DOHH2 (cell line): Measurements from ENCODE around the gene ATP6V0A4.

ENCODE experiments used
- H3F3A ChIP-seq: fragments of 200-600 bp; sonication (generic), shearing (Covaris generic); 2 replicates; pipeline ENCODE4 v1.6.0; 2016; ENCODE audit warnings: antibody characterized with exemption, mild to moderate bottlenecking; ENCODE audit not compliant: control insufficient read depth, insufficient read depth
- H3K27ac ChIP-seq: fragments of 200-600 bp; sonication (generic); 2 replicates; pipeline ENCODE4 v1.5.1; 2014; ENCODE audit warnings: low read depth, mild to moderate bottlenecking, low read length, moderate library complexity
- H3K27me3 ChIP-seq: fragments of 200-600 bp; sonication (generic); 2 replicates; pipeline ENCODE4 v1.6.1; 2014; ENCODE audit warnings: mild to moderate bottlenecking, low read length, mixed read lengths; ENCODE audit not compliant: control insufficient read depth
- H3K36me3 ChIP-seq: fragments of 200-600 bp; sonication (generic); 2 replicates; pipeline ENCODE4 v1.6.1; 2014; ENCODE audit warnings: mild to moderate bottlenecking, low read length, moderate library complexity, mixed read lengths; ENCODE audit not compliant: control insufficient read depth
- H3K4me1 ChIP-seq: fragments of 200-600 bp; sonication (generic); 2 replicates; pipeline ENCODE4 v1.6.1; 2014; ENCODE audit warnings: mild to moderate bottlenecking, low read length, mixed read lengths; ENCODE audit not compliant: control insufficient read depth
- H3K4me2 ChIP-seq: fragments of 200-600 bp; sonication (generic); 2 replicates; pipeline ENCODE4 v1.6.0; 2014; ENCODE audit warnings: mild to moderate bottlenecking, low read length, moderate library complexity
- H3K4me3 ChIP-seq: fragments of 200-600 bp; sonication (generic); 2 replicates; pipeline ENCODE4 v1.5.1; 2014; ENCODE audit warnings: mild to moderate bottlenecking, low read length, mixed read lengths
- H3K79me2 ChIP-seq: fragments of 200-600 bp; sonication (generic); 2 replicates; pipeline ENCODE4 v1.6.1; 2014; ENCODE audit warnings: mild to moderate bottlenecking, low read length, mixed read lengths; ENCODE audit not compliant: control insufficient read depth
- H3K9me2 ChIP-seq: fragments of 200-600 bp; sonication (generic); replicated peaks from 2 replicates; pipeline ENCODE4 v1.6.1; 2014; ENCODE audit warnings: mild to moderate bottlenecking, low read length, mixed read lengths; ENCODE audit not compliant: control insufficient read depth
- H3K9me3 ChIP-seq: fragments of 200-600 bp; sonication (generic); 2 replicates; pipeline ENCODE4 v1.6.1; 2014; ENCODE audit warnings: antibody characterized with exemption, low read length, mixed read lengths; ENCODE audit not compliant: control insufficient read depth, insufficient read depth
- H4K20me1 ChIP-seq: fragments of 200-600 bp; sonication (generic); 2 replicates; pipeline ENCODE4 v1.6.0; 2014; ENCODE audit warnings: low read depth, mild to moderate bottlenecking, antibody characterized with exemption, low read length, moderate library complexity; ENCODE audit not compliant: control insufficient read depth, insufficient read depth
- CTCF ChIP-seq: fragments of 200-600 bp; sonication (generic); IDR thresholded peaks from one replicate; pipeline ENCODE4 v1.5.1; 2014; ENCODE audit warnings: antibody characterized with exemption, mild to moderate bottlenecking, low read depth, low read length; ENCODE audit not compliant: poor library complexity, severe bottlenecking
- EZH2phosphoT487 ChIP-seq: fragments of 200-600 bp; sonication (generic); IDR thresholded peaks from 2 replicates; pipeline ENCODE4 v1.6.1; 2017; ENCODE audit warnings: borderline replicate concordance, mild to moderate bottlenecking, antibody characterized with exemption, low read length, moderate library complexity, mixed read lengths

The ATP6V0A4 gene

GRCh38 chr7:138770904-138771303 is 27.1 kb downstream of the ATP6V0A4 start:
- H3K27me3 ChIP-seq = no peaks in the 10 kb centered on the region
- H3K9me3 ChIP-seq = no peaks in the 10 kb centered on the region
- H3K79me2 ChIP-seq = no peaks in the 10 kb centered on the region
- no peaks in the 10 kb centered on the region for H3F3A ChIP-seq
- TF ChIP-seq EZH2phosphoT487 (no peak), CTCF (no peak)
- H3K36me3 ChIP-seq = no peaks in the 10 kb centered on the region
- H3K4me1 ChIP-seq = no peaks in the 10 kb centered on the region
- no peaks in the 10 kb centered on the region for H3K9me2 ChIP-seq
- no peak overlapping the region for H3K4me3 ChIP-seq
- H3K4me2 ChIP-seq = no peak overlapping the region
- H4K20me1 ChIP-seq = 0 out of 2 replicates have a peak, but pooled peaks cover 3% of the 10 kb centered on the region
- H3K27ac ChIP-seq = no peak overlapping the region

DNA sequence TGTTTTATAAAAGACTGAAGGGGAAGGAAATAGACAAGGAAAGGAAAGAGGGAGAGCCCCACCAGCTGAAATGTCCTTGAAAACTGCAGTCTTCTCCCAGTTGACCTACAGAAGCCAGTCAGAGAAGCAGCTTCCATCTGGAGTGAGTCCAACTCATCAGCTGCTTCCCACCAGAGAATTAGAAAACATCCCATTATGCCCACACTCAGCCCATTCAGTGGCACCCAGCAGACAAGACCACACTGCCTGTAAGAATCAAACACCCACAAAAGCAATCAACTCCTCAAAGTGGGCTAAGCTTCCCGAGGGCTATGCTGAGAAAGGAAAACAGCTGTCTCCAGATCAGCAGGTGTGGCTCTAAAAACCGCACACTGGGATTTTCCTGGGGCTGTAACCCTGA is 29.8 kb downstream of the ATP6V0A4 start:
- Histone ChIP-seq H3K36me3 (no peaks in the 10 kb centered on the region), H3K9me3 (no peaks in the 10 kb centered on the region), H3K27me3 (no peaks in the 10 kb centered on the region)

GRCh38 chr7:138756591-138757242 is 41.3 kb downstream of the ATP6V0A4 start:
- H3K36me3 ChIP-seq = no peaks in the 10 kb centered on the region
- H3K9me3 ChIP-seq = no peaks in the 10 kb centered on the region
- H3K4me3 ChIP-seq = no peak overlapping the region
- H3K79me2 ChIP-seq = no peaks in the 10 kb centered on the region
- no peak for TF ChIP-seq CTCF
- no peak for TF ChIP-seq EZH2phosphoT487
- H3K27ac ChIP-seq = no peak overlapping the region
- H3K4me1 ChIP-seq = no peaks in the 10 kb centered on the region
- H3K27me3 ChIP-seq = no peaks in the 10 kb centered on the region
- no peaks in the 10 kb centered on the region for H3K9me2 ChIP-seq
- H3K4me2 ChIP-seq = no peak overlapping the region
- no peaks in the 10 kb centered on the region for H3F3A ChIP-seq
- H4K20me1 ChIP-seq = no peaks in the 10 kb centered on the region

More for the DNA sequence above, 29.8 kb downstream of the ATP6V0A4 start:
- Histone ChIP-seq H3F3A (no peaks in the 10 kb centered on the region), H3K4me2 (no peak overlapping the region), H3K4me3 (no peak overlapping the region), H3K27ac (no peak overlapping the region), H3K4me1 (no peaks in the 10 kb centered on the region), H4K20me1 (0 out of 2 replicates have a peak, but pooled peaks cover 3% of the 10 kb centered on the region), H3K9me2 (no peaks in the 10 kb centered on the region), H3K79me2 (no peaks in the 10 kb centered on the region)
- TF ChIP-seq CTCF = no peak
- TF ChIP-seq EZH2phosphoT487 = no peak
